ENCODE results near the gene CALML6. TPM values are rescaled to one million over a fixed set of nuclear protein-coding genes. Genes with fewer than 3 reads are reported as not detected.

CALML6 gene, protein sequence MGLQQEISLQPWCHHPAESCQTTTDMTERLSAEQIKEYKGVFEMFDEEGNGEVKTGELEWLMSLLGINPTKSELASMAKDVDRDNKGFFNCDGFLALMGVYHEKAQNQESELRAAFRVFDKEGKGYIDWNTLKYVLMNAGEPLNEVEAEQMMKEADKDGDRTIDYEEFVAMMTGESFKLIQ
- total RNA-seq, result under 1 TPM; 0.21 to 0.42 TPM

DNA sequence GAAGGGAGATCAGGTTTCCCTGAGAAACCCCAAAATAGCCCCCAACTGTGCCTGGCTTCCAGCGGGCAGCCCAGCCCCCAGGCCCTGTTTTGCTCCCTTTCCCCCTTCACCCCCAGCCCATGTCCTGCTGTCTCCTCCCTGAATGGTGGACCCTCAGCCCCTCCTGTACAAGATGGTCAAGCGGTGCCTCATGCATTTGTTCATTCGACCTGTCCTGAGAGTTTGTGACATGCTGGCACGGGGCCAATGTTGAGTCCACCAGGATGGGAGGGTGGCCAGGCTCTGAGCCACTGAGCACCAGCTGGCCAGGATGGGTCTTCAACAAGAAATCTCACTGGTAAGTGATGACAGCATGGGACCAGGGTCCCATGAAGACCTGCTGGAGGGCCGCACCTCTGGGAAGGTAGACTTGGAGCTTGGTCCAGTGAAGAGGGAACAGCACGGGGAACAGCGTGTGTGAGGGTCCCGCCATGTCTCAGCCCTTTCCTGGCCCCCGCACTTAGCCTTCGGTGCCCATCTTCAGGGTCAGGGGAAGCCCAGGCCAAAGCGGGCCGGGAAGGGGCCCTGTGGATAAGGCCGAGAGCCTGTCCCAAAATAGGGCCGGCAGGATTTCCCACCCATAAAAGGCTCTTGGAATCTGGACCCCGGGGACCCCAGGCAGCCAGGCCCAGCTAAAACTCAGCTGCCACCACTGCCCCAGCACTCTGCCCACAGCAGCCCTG lies at the start of gene CALML6:
CALML6 (plus strand) TSS at position 290 of the 722 bp plus-strand sequence; CDS start at position 311, 21 bp downstream.
- Mint-ChIP-seq H3K27me3 (ENCODE audit: low read depth) (peaks cover 3% of the 10 kb centered on the region), H3K9me3 (ENCODE audit: insufficient read depth) (no peaks in the 10 kb centered on the region), H3K36me3 (ENCODE audit: low read depth) (no peaks in the 10 kb centered on the region), H3K4me1 (ENCODE audit: low read depth) (peaks cover 8% of the 10 kb centered on the region), H3K4me3 (no peak within 1 kb of the TSS), H3K27ac (no peak within 1 kb of the TSS)
- no peak for ATAC-seq
- CTCF ChIA-PET, result no interaction called here
- no peak for DNase-seq
- POLR2A ChIA-PET, result no interaction called here

DNA sequence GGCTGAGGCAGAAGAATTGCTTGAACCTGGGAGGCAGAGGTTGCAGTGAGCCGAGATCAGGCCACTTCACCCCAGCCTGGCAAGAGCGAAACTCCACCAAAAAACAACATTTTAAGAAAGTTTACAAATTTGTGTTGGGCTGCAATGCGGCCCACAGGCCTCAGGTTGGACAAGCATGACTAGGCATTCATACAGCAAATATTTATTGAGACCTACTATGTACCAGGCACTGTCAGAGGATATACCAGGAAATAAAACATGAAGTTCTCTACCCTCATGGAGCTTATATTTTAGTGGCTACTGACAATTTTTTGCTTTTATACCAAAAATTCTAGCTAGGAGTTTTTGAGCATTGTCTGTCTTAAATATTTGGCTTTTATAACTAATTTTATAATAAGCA lies 47.9 kb upstream of the CALML6 start:
- Mint-ChIP-seq H3K9me3 (ENCODE audit: insufficient read depth) (no peaks in the 10 kb centered on the region), H3K36me3 (ENCODE audit: low read depth) (peaks cover 40% of the 10 kb centered on the region), H3K4me1 (ENCODE audit: low read depth) (peaks cover 32% of the 10 kb centered on the region), H3K27ac (no peak overlapping the region), H3K27me3 (ENCODE audit: low read depth) (no peaks in the 10 kb centered on the region), H3K4me3 (no peak overlapping the region)
- DNase-seq (no peak), ATAC-seq (no peak)
- ChIA-PET CTCF (interaction anchor here (1.2 to 1.7 kb wide), 2 partner anchors 20 to 42 kb away, joined by 3 to 4 read pairs; no protein-coding TSS in a partner anchor), POLR2A (no interaction called here)

DNA sequence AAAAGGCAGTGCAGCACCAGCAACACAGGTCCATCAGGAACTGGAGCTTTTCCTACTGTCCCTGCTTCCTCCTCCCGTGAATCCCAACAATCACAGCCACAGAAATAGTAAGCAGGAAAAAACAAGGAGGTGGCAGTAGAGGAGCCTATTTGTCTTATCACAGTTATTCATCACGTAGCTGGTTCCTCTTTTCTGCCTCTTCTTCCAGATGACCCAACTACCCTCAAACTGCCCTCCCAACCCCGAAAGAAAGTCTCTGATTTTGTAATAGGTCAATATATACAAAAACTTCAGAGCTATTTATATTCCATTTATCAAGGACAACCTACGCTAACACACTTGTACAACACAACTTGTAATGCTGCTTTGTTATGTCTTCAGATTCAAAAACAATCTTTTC lies 45.6 kb upstream of the CALML6 start:
- Mint-ChIP-seq H3K4me1 (ENCODE audit: low read depth) (peaks cover 31% of the 10 kb centered on the region), H3K9me3 (ENCODE audit: insufficient read depth) (no peaks in the 10 kb centered on the region), H3K27me3 (ENCODE audit: low read depth) (no peaks in the 10 kb centered on the region), H3K27ac (no peak overlapping the region), H3K4me3 (no peak overlapping the region), H3K36me3 (ENCODE audit: low read depth) (peaks cover 42% of the 10 kb centered on the region)
- CTCF ChIA-PET, result interaction anchor here (1.0 to 1.2 kb wide), 2 partner anchors 11 to 36 kb away, joined by 3 read pairs; no protein-coding TSS in a partner anchor
- ATAC-seq (no peak), DNase-seq (no peak)
- POLR2A ChIA-PET, result interaction anchor here (0.8 to 0.9 kb wide), 2 partner anchors 14 to 17 kb away, joined by 3 read pairs; no protein-coding TSS in a partner anchor

DNA sequence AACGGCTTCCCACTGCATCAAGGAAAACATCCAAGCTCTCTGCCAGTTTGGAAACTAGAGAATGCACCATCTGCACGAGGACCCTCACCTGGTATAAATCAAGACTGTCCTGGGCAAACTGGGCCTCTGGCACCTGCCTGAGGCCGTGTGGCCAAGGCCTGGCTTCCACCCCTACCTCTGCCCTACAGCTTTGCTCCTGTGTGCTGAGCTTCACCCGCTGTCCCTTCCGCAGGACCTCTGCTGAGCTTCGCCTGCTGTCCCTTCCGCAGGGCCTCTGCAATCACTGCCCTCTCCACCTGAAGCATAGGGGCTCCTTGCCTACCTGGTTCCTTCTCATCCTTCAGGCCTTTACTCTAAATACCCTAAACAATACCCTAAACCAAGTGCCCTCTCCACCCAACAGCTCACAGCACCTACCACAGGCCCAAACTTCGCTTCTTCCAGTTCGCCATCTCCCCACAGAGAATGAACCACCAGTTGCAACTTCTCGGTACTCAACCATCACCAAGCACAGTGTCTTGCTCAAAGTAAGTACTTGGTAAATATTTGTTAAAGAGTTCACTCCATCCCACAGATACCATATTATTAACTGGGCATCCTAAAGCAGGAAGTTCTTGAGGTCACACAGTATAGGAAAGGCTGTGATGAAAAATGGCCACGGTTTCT lies 42.6 kb upstream of the CALML6 start:
- POLR2A ChIA-PET, result interaction anchor here (1.4 kb wide), 1 partner anchor 10 kb away, joined by 4 read pairs; no protein-coding TSS in a partner anchor
- H3K9me3 Mint-ChIP-seq (ENCODE audit: insufficient read depth), result no peaks in the 10 kb centered on the region
- peaks cover 59% of the 10 kb centered on the region for H3K36me3 Mint-ChIP-seq (ENCODE audit: low read depth)
- H3K4me1 Mint-ChIP-seq (ENCODE audit: low read depth), result peaks cover 40% of the 10 kb centered on the region
- no peak overlapping the region for H3K4me3 Mint-ChIP-seq
- no peak for DNase-seq
- ATAC-seq, result no peak
- H3K27ac Mint-ChIP-seq, result peak overlapping the region; percentile 68
- CTCF ChIA-PET, result interaction anchor here (1.5 kb wide), 1 partner anchor 33 kb away, joined by 3 read pairs; no protein-coding TSS in a partner anchor
- no peaks in the 10 kb centered on the region for H3K27me3 Mint-ChIP-seq (ENCODE audit: low read depth)

DNA sequence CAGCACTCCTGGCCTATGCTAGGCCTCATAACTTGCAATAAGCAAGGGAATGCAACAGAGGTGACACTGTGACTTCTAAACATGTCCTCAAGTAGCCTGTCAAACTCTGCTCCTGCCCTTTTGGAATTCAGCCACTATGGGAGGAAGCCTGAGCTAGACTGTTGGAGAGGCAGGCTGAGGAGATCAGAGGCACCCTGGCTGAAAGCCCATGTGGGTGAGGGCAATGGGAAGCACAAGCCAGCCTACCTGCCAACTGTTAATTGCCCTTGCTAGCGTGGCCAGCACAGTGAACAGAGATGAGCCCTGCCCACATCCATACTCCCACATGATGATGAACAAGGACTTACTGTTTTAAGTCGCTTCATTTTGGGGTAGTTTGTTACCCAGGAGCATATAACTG lies 41.9 kb upstream of the CALML6 start:
- H3K9me3 Mint-ChIP-seq (ENCODE audit: insufficient read depth), result no peaks in the 10 kb centered on the region
- peaks cover 65% of the 10 kb centered on the region for H3K36me3 Mint-ChIP-seq (ENCODE audit: low read depth)
- DNase-seq (no peak), ATAC-seq (no peak)
- no peaks in the 10 kb centered on the region for H3K27me3 Mint-ChIP-seq (ENCODE audit: low read depth)
- peaks cover 47% of the 10 kb centered on the region for H3K4me1 Mint-ChIP-seq (ENCODE audit: low read depth)
- H3K27ac Mint-ChIP-seq, result peak overlapping the region; percentile 25
- no peak overlapping the region for H3K4me3 Mint-ChIP-seq
- POLR2A ChIA-PET, result no interaction called here
- CTCF ChIA-PET, result no interaction called here

DNA sequence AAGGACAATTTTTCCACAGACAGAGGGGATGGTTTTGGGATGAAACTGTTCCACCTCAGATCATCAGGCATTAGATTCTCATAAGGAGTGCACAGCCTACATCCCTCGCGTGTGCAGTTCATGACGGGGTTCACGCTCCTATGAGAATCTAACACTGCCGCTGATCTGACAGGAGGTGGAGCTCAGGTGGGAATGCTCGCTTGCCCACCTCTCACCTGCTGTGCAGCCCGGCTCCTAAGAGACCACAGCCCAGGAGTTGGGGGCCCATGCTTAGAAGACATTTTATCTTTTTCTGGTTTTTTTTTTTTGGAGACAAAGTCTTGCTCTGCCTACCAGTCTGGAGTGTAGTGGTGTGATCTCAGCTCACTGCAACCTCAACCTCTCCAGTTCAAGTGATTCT lies 40.2 kb upstream of the CALML6 start:
- ATAC-seq (no peak), DNase-seq (no peak)
- no peaks in the 10 kb centered on the region for H3K9me3 Mint-ChIP-seq (ENCODE audit: insufficient read depth)
- no peaks in the 10 kb centered on the region for H3K27me3 Mint-ChIP-seq (ENCODE audit: low read depth)
- peaks cover 55% of the 10 kb centered on the region for H3K4me1 Mint-ChIP-seq (ENCODE audit: low read depth)
- H3K36me3 Mint-ChIP-seq (ENCODE audit: low read depth), result peaks cover 69% of the 10 kb centered on the region
- CTCF ChIA-PET, result interaction anchor here (1.6 kb wide), 1 partner anchor 9 kb away, joined by 3 read pairs; no protein-coding TSS in a partner anchor
- POLR2A ChIA-PET, result interaction anchor here (1.3 to 1.5 kb wide), 2 partner anchors 11 to 34 kb away, joined by 4 to 5 read pairs; no protein-coding TSS in a partner anchor
- peak overlapping the region; percentile 63 for H3K27ac Mint-ChIP-seq
- no peak overlapping the region for H3K4me3 Mint-ChIP-seq

DNA sequence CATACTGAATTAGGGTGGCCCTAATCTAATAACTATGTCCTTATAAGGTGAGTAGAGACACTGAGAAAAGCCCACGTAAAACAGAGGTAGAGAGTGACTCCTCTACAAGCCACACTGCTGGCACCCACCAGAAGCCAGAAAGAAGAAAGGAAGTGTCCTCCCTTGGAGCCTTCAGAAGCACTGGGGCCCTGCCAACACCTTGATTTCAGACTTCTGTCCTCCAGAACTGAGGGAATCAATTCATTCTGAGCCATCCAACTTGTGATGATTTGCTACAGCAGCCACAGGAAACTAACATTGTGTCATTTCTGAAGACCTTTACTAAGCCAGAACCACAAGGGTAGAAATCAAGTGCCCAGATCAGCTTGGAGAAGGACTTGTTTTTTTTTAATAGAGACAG lies 39.1 kb upstream of the CALML6 start:
- Mint-ChIP-seq H3K27me3 (ENCODE audit: low read depth) (no peaks in the 10 kb centered on the region), H3K4me3 (no peak overlapping the region), H3K36me3 (ENCODE audit: low read depth) (peaks cover 70% of the 10 kb centered on the region), H3K27ac (peak overlapping the region; percentile 63), H3K9me3 (ENCODE audit: insufficient read depth) (no peaks in the 10 kb centered on the region), H3K4me1 (ENCODE audit: low read depth) (peaks cover 58% of the 10 kb centered on the region)
- POLR2A ChIA-PET, result interaction anchor here (1.3 kb wide), 1 partner anchor 33 kb away, joined by 5 read pairs; no protein-coding TSS in a partner anchor
- ATAC-seq (peak; percentile 40), DNase-seq (no peak)
- CTCF ChIA-PET, result interaction anchor here (0.7 to 1.6 kb wide), 2 partner anchors 8 to 33 kb away, joined by 3 read pairs; no protein-coding TSS in a partner anchor

DNA sequence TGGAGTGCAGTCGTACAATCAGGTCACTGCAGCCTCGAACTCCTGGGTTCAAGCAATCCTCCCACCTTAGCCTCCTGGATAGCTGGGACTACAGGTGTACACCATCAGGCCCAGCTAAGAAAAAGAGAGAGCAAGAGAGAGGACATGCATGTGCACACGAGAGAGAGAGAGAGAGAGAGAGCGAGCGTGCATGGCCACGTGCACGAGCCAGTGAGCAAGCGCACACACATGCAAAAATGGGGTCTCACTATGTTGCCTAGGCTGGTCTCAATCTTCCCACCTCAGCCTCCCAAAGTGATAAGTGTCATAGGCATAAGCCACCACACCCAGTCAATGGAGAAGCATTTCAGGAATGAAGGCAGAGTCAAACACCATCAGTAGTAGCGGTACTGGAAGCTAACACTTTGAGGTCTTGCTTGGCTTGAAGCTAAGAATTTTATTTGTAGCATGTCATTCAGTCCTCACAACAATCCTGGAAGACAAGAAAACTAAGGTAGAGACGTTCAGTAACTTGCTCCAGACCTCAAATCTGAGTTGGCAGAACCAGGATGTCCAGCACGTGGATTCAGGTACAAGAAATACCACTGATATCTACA lies 38.6 kb upstream of the CALML6 start:
- ATAC-seq, result no peak
- POLR2A ChIA-PET, result interaction anchor here (1.3 kb wide), 1 partner anchor 32 kb away, joined by 5 read pairs; no protein-coding TSS in a partner anchor

DNA sequence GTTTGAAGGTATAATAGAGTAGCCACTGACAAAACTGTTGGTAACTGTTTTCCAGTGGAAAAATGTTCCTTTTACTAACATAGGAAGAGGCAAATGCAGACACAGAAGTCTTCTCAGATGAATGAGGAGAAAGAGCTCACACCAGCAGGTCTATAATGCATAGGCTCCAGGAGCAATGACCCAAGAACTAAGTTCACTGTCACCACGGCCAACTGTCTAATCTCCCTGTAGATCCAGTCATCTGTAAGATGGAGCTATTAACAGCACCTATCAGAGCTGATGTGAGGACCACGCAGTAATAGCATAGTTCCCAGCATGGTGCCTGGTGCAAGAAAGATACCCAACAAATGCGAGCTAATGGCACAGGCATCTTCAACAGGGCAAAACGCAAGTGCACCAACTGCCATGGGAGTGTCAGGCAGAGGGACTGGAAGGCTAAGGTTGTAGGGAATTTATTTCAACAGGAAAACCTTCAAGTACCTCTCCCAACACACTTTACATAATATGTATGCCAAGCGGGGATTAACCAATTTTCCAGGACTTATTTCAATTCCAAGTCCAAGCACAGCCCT lies 37.1 kb upstream of the CALML6 start:
- Mint-ChIP-seq H3K27me3 (ENCODE audit: low read depth) (no peaks in the 10 kb centered on the region), H3K27ac (no peak overlapping the region), H3K36me3 (ENCODE audit: low read depth) (peaks cover 61% of the 10 kb centered on the region), H3K9me3 (ENCODE audit: insufficient read depth) (no peaks in the 10 kb centered on the region), H3K4me1 (ENCODE audit: low read depth) (peaks cover 57% of the 10 kb centered on the region), H3K4me3 (no peak overlapping the region)
- DNase-seq, result no peak
- ChIA-PET CTCF (interaction anchor here (0.6 kb wide), 1 partner anchor 30 kb away, joined by 3 read pairs; no protein-coding TSS in a partner anchor), POLR2A (interaction anchor here (0.6 to 1.2 kb wide), 2 partner anchors 9 to 334 kb away, joined by 4 to 5 read pairs; no protein-coding TSS in a partner anchor)
- ATAC-seq, result no peak

More for the DNA sequence above, 38.6 kb upstream of the CALML6 start:
- H3K27me3 Mint-ChIP-seq (ENCODE audit: low read depth), result no peaks in the 10 kb centered on the region
- no peak for DNase-seq
- CTCF ChIA-PET, result interaction anchor here (0.7 kb wide), 1 partner anchor 33 kb away, joined by 3 read pairs; no protein-coding TSS in a partner anchor
- peaks cover 61% of the 10 kb centered on the region for H3K4me1 Mint-ChIP-seq (ENCODE audit: low read depth)
- peak overlapping the region; percentile 63 for H3K27ac Mint-ChIP-seq
- H3K9me3 Mint-ChIP-seq (ENCODE audit: insufficient read depth), result no peaks in the 10 kb centered on the region
- H3K36me3 Mint-ChIP-seq (ENCODE audit: low read depth), result peaks cover 68% of the 10 kb centered on the region
- no peak overlapping the region for H3K4me3 Mint-ChIP-seq

DNA sequence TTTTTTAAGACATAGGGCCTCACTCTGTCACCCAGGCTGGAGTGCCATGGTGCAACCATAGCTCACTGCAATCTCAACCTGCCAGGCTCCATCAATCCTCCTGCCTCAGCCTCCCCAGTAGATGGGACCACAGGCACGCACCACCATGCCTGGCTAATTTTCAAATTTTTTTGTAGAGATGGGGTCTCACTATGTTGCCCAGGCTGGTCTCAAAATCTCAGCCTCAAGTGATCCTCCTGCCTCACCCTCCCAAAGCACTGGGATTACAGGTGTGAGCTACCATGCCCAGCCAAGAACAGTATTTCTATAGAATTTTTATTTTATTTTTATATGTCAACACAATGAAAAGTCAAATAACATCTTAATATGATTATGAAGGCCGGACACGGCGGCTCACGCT lies 35.1 kb upstream of the CALML6 start:
- Mint-ChIP-seq H3K36me3 (ENCODE audit: low read depth) (peaks cover 52% of the 10 kb centered on the region), H3K27ac (no peak overlapping the region), H3K4me3 (no peak overlapping the region), H3K27me3 (ENCODE audit: low read depth) (no peaks in the 10 kb centered on the region), H3K4me1 (ENCODE audit: low read depth) (peaks cover 61% of the 10 kb centered on the region), H3K9me3 (ENCODE audit: insufficient read depth) (no peaks in the 10 kb centered on the region)
- no peak for ATAC-seq
- DNase-seq, result no peak
- POLR2A ChIA-PET, result interaction anchor here (1.5 kb wide), 1 partner anchor 20 kb away, joined by 3 read pairs; no protein-coding TSS in a partner anchor
- CTCF ChIA-PET, result no interaction called here

Data from activated CD8-positive, alpha-beta T cell treated with anti-CD3 and anti-CD28 coated beads, Interleukin-2, amount 10 ng/mL, durations not matched to agents 7 days and 5 days (primary cell).